HG03025 (cell line): ENCODE results near the gene PUS3.

Experiments
- ATAC-seq: cut with Tn5 transposase; IDR thresholded peaks from one replicate; pipeline ENCODE4 v1.9.1; 2021; ENCODE audit warnings: mild to moderate bottlenecking, moderate library complexity; ENCODE audit not compliant: unreplicated experiment, low FRiP score

Gene PUS3

GRCh38 chr11:125902927-125903710, at the start of gene PUS3:
Gene PUS3 (minus strand): TSS chr11:125903206. CDS start chr11:125896284, 6,922 bp downstream.
- peak; percentile 85 for ATAC-seq

- ATAC-seq = no peak
Observed at GRCh38 chr11:125952559-125952958, 49.6 kb upstream of the PUS3 start.

GRCh38 chr11:125951731-125952130, 48.7 kb upstream of the PUS3 start:
- ATAC-seq = no peak

- no peak for ATAC-seq
Observed at GRCh38 chr11:125950696-125951651, 48.0 kb upstream of the PUS3 start.

- ATAC-seq = no peak
Observed at GRCh38 chr11:125950178-125950490, 47.1 kb upstream of the PUS3 start.

GRCh38 chr11:125949271-125950177, 46.5 kb upstream of the PUS3 start:
- no peak for ATAC-seq

- ATAC-seq = no peak
Observed at GRCh38 chr11:125948278-125949051, 45.5 kb upstream of the PUS3 start.

GRCh38 chr11:125947419-125948277, 44.6 kb upstream of the PUS3 start:
- no peak for ATAC-seq

- ATAC-seq = no peak
Observed at GRCh38 chr11:125946712-125947418, 43.9 kb upstream of the PUS3 start.

- ATAC-seq = no peak
Observed at GRCh38 chr11:125945797-125946520, 43.0 kb upstream of the PUS3 start, which contains the start of gene VSIG10L2. Gene VSIG10L2 (plus strand): TSS chr11:125946044. CDS start chr11:125946056, 12 bp downstream.

GRCh38 chr11:125945011-125945796, 42.2 kb upstream of the PUS3 start:
- ATAC-seq = no peak

GRCh38 chr11:125944350-125945010, 41.5 kb upstream of the PUS3 start:
- no peak for ATAC-seq

GRCh38 chr11:125943661-125944349, 40.8 kb upstream of the PUS3 start:
- ATAC-seq = no peak

- ATAC-seq = no peak
Observed at GRCh38 chr11:125942771-125943428, 39.9 kb upstream of the PUS3 start.
